ENCODE results near the gene ZNF385D.

GRCh38 chr3:21618695-21619094, 132.3 kb downstream of the ZNF385D start:
- TF ChIP-seq POLR2A (IDR thresholded peaks at IDR 0.05), result no peak
- TF ChIP-seq CTCF (IDR thresholded peaks at IDR 0.05), result no peak

All from testis (tissue), 2 donors.